Pancreas (tissue), 10 donors: Measurements from ENCODE around the gene TMEM235. TPM values are rescaled to one million over a fixed set of nuclear protein-coding genes. Genes with fewer than 3 reads are reported as not detected.
A peak's percentile ranks its signal among the peaks of the same experiment; 100 is the strongest.

Experiments
- ATAC-seq, 4 donors: fragments of 200-7000 bp; cut with Tn5 transposase; one replicate each; pipeline versions ENCODE4 v1.8.0 to v1.9.1; 2020; ENCODE audit warnings: mild to moderate bottlenecking in 4 of 4, moderate library complexity in 4 of 4
- DNase-seq, 6 donors: peaks; one replicate each; pipeline ENCODE4 v3.0.0-alpha.2; 2020
- FAIRE-seq: peaks from 2 replicates; lab custom pipeline; 2012; peaks lifted over from hg19 to GRCh38; lab: Jason Lieb, UNC
- H3K27ac ChIP-seq, 4 donors: fragments of 200-600 bp; sonication (generic); 1 replicate in 3 of 4; 2 replicates in 1 of 4; pipeline versions ENCODE4 v1.5.0 to v1.8.0; 2020
- H3K27me3 ChIP-seq, 4 donors: fragments of 200-600 bp; one replicate each; pipeline ENCODE4 v1.8.0; 2021
- H3K36me3 ChIP-seq, 3 donors: fragments of 200-600 bp; sonication (generic) in 1 of 3; one replicate each; pipeline versions ENCODE4 v1.5.0 to v1.8.0; 2020 to 2021
- H3K4me1 ChIP-seq, 3 donors: fragments of 200-600 bp; one replicate each; pipeline ENCODE4 v1.8.0; 2021
- H3K4me3 ChIP-seq, 4 donors: fragments of 200-600 bp; sonication (generic) in 2 of 4; one replicate each; pipeline versions ENCODE4 v1.5.0 to v1.8.0; 2020 to 2021
- H3K9me3 ChIP-seq, 4 donors: fragments of 200-600 bp; one replicate each; pipeline ENCODE4 v1.8.0; 2021
- WGBS, 2 donors: extraction: QIAGEN DNeasy Blood & Tissue Kit; methylation state at CpG; one replicate each; pipeline ENCODE4 v1.1.7; 2013; 5-methylcytosine and 5-hydroxymethylcytosine counted together
- intact Hi-C, 3 donors: fragments of 100-400 bp; cut with DNase I; formaldehyde crosslinking; loops; one replicate each; pipeline versions ENCODE4 v1.11.1 to v1.14.2; 2022
- polyA plus RNA-seq, 2 donors: library from polyadenylated mRNA; stranded (reverse); fragments of 200-250 nt; gene quantifications; one replicate each; pipeline ENCODE4 v1.2.3, GENCODE V29; 2013
- total RNA-seq, 6 donors: library from RNA; stranded (reverse); fragmentation: NEBNext Ultra II Directional in 4 of 6; extraction: Animal tissue kit (Norgen Biotek cat#: 25700) in 4 of 6; gene quantifications; one replicate each; pipeline versions ENCODE4 v1.2.1 to v1.2.4, GENCODE V29; 2021 to 2023
- TF ChIP-seq, protein P1 (sequence below), 4 donors: fragments of 200-600 bp; sonication (generic) in 3 of 4; IDR thresholded peaks; one replicate each; pipeline versions ENCODE4 v1.5.0 to v1.8.0; 2021; ENCODE audit warnings: antibody characterized with exemption in 4 of 4
- donor health status: healthy with polysubstance abuse.
- donor health status: DM: no; HTN: no; CAD: no; lungs with moderate emphysema.
- donor health status: DM: no; HTN: no; CAD: no.
- donor health status: control.
- donor health status: control.
- donor health status: Bipolar disorder and iron deficiency.
- donor health status: DM: yes; HTN: yes; CAD: no.
- donor health status: DM: no; HTN: no; CAD: no.
- donor health status: DM: no; HTN: no; CAD: no.
- donor health status: DM: yes; HTN: yes; CAD: no.

TMEM235 gene
- total and polyA plus RNA-seq, 8 donors: 0.05 to 0.11 TPM; not detected in 6

DNA sequence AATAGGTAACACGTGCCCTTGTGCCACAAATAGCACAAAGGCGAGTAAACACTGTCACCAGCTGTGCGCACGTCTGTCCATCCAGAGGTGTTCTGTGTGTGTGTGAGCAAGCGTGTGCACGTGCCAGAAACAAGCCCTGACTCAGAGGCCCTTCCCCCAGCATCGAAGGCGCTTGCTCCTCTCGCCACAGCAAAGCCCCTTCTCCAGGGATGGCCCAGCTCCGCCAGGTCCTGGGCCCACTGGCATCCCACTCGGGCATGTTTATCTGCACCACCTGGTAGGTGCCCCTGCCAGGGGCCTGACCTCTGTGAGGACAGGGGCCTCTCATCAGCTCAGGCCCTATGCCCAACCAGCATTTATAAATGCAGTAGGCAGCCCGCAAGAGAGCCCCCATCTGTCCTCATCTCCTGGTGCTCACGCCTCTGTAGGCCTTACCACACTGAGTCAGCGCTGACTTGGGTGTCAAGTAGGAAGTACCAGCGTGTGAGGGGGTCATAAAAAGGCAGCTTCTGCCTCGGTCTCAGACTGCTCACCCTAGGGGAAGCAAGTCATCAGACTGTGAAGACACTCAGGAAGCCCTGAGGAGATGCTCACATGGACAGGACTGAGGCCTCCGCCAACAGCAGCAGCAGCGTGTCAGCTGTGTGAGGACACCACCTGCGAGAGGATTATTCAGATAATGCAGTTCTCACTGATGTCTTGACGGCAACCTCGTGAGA, 10.8 kb downstream of the TMEM235 start:
- H3K9me3 ChIP-seq: no peaks in the 10 kb centered on the region
- no peaks in the 10 kb centered on the region for H3K36me3 ChIP-seq
- ATAC-seq (peak in 2 of 4 donors; percentile 16 to 18), FAIRE-seq (no peak), DNase-seq (no peak)
- no peak overlapping the region for H3K27ac ChIP-seq
- no peaks in the 10 kb centered on the region for H3K27me3 ChIP-seq
- no peak overlapping the region for H3K4me3 ChIP-seq
- TF ChIP-seq, protein P1, sequence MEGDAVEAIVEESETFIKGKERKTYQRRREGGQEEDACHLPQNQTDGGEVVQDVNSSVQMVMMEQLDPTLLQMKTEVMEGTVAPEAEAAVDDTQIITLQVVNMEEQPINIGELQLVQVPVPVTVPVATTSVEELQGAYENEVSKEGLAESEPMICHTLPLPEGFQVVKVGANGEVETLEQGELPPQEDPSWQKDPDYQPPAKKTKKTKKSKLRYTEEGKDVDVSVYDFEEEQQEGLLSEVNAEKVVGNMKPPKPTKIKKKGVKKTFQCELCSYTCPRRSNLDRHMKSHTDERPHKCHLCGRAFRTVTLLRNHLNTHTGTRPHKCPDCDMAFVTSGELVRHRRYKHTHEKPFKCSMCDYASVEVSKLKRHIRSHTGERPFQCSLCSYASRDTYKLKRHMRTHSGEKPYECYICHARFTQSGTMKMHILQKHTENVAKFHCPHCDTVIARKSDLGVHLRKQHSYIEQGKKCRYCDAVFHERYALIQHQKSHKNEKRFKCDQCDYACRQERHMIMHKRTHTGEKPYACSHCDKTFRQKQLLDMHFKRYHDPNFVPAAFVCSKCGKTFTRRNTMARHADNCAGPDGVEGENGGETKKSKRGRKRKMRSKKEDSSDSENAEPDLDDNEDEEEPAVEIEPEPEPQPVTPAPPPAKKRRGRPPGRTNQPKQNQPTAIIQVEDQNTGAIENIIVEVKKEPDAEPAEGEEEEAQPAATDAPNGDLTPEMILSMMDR (IDR thresholded peaks at IDR 0.05): no peak
- no peaks in the 10 kb centered on the region for H3K4me1 ChIP-seq
- intact Hi-C loops: no loop called here
- WGBS, 2 donors: 78 to 83% methylated on average over 20 to 21 of the region's 21 CpGs

DNA sequence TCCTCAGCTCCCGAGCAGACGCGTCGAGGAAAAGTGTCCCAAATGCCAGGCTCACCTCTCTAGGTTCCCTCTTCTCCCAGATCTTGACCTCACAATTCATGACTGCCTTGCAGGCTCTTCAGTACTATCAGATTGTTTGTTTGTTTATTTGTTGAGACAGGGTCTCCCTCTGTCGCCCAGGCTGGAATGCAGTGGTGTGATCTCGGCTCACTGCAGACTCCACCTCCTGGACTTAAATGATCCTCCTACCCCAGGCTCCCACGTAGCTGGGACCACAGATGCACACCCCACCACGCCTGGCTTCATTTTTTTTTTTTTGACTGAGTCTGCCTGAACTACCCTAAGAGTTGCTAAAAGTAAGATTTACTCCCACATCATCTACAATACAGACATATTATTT, 15.9 kb downstream of the TMEM235 start:
- intact Hi-C loops: loop anchor here in 2 of 3 donors (5.0 kb wide), 1 partner anchor 135 kb away; no protein-coding TSS in a partner anchor
- H3K36me3 ChIP-seq: no peaks in the 10 kb centered on the region
- WGBS, 2 donors: 75 to 84% methylated on average over 8 of the region's 8 CpGs
- no peaks in the 10 kb centered on the region for H3K9me3 ChIP-seq
- FAIRE-seq: no peak
- H3K27ac ChIP-seq: no peak overlapping the region
- no peak for ATAC-seq
- DNase-seq: no peak
- H3K4me3 ChIP-seq: no peak overlapping the region
- TF ChIP-seq, protein P1 (IDR thresholded peaks at IDR 0.05): no peak
- no peaks in the 10 kb centered on the region for H3K4me1 ChIP-seq
- H3K27me3 ChIP-seq: no peaks in the 10 kb centered on the region

DNA sequence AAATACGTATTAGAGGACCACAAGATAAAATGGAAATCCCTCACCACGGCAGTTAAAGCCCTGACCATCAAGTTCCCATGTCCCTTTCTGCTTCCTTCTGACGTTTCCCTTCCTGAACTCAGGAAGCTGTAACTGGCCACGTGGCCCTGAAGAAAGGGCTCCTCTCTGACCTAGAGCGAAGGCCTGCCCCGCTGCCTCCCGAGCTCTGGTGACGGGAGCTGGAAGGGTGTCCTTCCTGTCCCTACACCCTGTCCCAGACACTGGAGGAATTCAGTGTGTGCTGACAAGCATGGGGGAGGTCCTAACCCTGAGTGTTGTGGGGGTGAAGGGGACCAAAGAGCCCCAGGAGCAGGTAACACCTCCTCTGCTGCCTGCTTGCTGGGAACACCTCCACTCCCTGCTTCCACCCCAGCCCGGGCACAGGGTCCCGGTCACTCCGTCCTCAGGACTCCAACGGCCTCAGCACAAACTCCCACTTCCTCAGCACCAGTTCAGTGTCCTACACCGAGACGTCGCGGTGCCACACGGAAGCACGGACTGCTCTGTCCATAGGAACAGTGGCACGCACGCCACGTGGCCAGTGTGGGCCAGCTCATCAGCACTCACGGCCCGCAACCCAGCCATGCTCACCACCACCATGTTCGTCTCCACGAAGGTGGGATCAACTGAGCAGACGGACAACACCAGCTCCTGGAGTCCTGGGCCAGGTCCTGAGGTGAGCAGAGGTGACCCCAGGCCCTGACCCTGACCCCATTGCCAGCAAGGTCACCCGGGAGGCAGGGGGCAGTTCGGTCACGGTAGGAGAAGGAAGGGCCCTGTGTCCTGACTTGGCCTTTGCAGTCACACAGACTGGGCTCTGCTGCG, 16.9 kb downstream of the TMEM235 start:
- no peak for ATAC-seq
- FAIRE-seq: no peak
- Histone ChIP-seq H3K36me3 (no peaks in the 10 kb centered on the region), H3K4me1 (no peaks in the 10 kb centered on the region), H3K4me3 (no peak overlapping the region), H3K9me3 (no peaks in the 10 kb centered on the region), H3K27me3 (no peaks in the 10 kb centered on the region), H3K27ac (no peak overlapping the region)
- WGBS, 2 donors: 75 to 81% methylated on average over 30 of the region's 30 CpGs
- DNase-seq: peak in 1 of 6 donors; percentile 49
- intact Hi-C loops: loop anchor here in 2 of 3 donors (5.0 kb wide), 1 partner anchor 136 kb away; no protein-coding TSS in a partner anchor
- TF ChIP-seq, protein P1 (IDR thresholded peaks at IDR 0.05): no peak

DNA sequence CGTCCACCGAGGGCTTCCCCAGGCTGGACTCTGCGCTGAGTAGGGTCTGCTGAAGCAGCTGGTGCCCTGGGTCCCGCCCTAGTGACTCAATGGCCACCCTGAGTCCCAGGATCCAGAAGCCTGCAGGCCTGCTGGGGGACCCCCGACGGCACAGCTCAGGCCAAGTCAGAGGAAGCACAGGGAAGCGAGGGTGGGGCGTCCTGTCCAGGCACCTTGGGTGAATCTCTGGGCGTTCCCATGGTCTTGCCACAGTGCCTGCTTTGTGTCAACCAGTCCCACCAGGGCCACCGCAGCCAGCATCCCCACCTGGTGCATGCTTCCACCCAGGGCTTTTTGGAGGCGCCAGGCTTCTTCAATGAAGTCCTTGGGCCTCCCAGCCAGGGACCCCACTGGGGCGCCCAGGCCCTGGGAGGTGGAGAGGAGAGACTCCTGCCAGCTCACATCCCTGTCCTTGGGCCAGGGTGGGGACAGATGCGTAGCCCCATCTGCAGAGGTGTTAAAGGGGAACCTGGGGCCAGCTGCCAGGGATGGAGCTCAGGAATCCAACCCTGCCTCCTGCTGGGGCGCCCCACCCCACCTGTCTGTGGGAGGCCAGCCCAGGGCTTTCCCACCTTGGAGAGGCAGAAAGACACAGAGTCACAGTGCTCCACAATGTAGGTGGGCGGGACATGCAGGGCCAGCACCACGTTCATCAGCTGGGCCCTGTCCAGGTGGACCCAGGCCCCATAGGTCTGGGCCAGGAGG, 17.8 kb downstream of the TMEM235 start:
- DNase-seq (peak in 1 of 6 donors; percentile 64), ATAC-seq (no peak), FAIRE-seq (no peak)
- Histone ChIP-seq H3K4me1 (no peaks in the 10 kb centered on the region), H3K9me3 (no peaks in the 10 kb centered on the region), H3K27me3 (no peaks in the 10 kb centered on the region), H3K36me3 (no peaks in the 10 kb centered on the region), H3K4me3 (no peak overlapping the region), H3K27ac (no peak overlapping the region)
- intact Hi-C loops: loop anchor here in 2 of 3 donors (5.0 kb wide), 1 partner anchor 137 kb away; no protein-coding TSS in a partner anchor
- TF ChIP-seq, protein P1 (IDR thresholded peaks at IDR 0.05): no peak
- WGBS, 2 donors: 72 to 78% methylated on average over 15 to 16 of the region's 16 CpGs
